ENCODE data around the gene MAFG.

MAFG gene

DNA sequence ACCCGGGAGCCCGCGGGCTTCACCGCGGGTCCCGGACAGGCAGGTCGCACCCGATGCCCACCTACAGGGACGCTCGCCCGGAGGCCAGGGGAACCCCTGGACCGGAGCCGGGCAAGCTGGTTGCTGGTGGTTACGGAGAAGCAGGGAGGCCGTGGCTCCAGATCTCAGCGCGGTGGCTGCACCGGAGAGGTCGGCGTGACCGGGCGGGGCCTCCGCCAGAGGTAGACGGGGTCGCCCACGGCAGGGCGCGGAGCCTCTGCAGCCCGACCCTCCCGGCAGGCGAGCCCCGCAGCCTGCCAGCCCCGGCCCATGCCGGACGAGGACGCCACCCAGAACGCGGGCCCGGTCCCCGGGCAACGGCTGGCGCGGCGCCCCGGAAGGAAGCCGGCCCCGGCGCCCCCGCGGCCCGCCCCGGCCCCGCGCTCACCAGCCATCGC, 16.7 kb downstream of the MAFG start:
- peaks cover 39% of the 10 kb centered on the region for H3K4me1 ChIP-seq
- H3K9ac ChIP-seq: peak overlapping the region; percentile 87
- peak overlapping the region; percentile 91 for H3K4me3 ChIP-seq
- peak overlapping the region; percentile 91 for H3K4me2 ChIP-seq
- H4K20me1 ChIP-seq: peaks cover 77% of the 10 kb centered on the region
- H3K9me3 ChIP-seq: no peaks in the 10 kb centered on the region
- peak overlapping the region; percentile 76 for H3K27ac ChIP-seq
- TF ChIP-seq Cebpa-rat (IDR thresholded peaks at IDR 0.05): no peak
- peaks cover 79% of the 10 kb centered on the region for H3K36me3 ChIP-seq
- H3K27me3 ChIP-seq: no peaks in the 10 kb centered on the region

DNA sequence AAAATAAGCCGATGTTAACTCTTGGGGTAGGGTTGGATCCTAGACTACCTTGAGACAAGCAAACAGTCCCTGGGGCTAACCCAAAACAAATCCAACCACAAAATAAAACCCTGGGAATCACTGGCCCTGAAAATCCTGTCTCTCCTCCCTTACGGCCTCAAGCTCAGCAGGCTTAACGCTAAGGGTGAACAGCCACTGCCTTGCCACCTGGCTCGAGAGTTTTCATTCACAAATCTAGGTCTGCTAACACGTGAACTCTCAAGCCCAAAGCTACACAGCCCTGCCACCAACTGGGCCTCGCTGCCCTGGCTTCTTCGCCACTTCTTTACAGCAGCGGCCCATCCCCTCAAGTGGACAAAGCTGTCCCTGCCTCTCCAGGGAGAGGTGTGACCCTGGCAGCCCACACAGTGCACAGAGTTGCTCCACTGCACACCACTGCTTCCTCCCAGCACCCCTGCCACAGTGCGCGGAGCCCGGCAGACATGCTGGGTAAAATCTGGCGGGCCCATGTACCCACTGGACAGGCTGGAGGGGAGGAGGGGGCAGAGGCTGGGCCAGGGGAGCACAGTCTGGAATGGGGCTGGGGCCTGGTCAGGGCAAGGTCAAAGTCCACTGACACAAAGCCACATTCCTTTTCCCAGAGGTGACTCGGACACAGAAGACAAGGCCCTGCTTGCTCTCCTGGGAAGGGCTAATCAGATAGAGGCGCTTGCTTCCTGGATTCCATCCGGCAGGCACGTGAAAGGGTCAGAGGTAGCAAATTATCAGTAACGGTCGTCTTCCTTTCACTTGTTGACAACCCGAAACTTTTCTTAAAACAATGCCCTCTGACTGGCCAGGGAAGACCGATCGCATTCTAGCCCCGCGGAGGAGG, 17.3 kb downstream of the MAFG start:
- Histone ChIP-seq H4K20me1 (peaks cover 77% of the 10 kb centered on the region), H3K4me3 (peak overlapping the region; percentile 91), H3K9ac (peak overlapping the region; percentile 87), H3K4me1 (peaks cover 45% of the 10 kb centered on the region), H3K4me2 (peak overlapping the region; percentile 91), H3K27ac (peak overlapping the region; percentile 76), H3K36me3 (peaks cover 79% of the 10 kb centered on the region), H3K27me3 (no peaks in the 10 kb centered on the region), H3K9me3 (no peaks in the 10 kb centered on the region)
- no peak for TF ChIP-seq Cebpa-rat (IDR thresholded peaks at IDR 0.05)

DNA sequence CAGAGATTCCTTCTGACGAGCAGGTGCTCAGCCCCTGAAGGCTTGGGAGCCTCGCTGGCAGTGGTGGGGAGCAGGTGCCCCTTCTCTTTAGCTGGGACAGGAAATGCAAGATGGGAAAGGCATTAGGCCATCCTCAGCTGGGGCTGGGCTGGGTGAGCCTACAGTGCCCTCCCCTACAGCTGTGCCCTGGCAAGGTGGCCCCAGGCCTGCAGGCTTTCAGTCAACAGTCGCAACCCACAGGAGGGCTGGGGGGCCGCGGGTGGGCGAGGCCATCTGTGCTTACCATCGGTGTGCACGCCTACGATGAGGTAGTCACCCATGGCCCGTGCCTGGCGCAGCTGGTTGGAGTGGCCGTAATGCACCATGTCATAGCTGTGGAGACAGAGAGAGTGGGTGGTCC, 18.3 kb downstream of the MAFG start:
- H3K27ac ChIP-seq: no peak overlapping the region
- peaks cover 78% of the 10 kb centered on the region for H3K36me3 ChIP-seq
- H3K9me3 ChIP-seq: no peaks in the 10 kb centered on the region
- H3K4me3 ChIP-seq: no peak overlapping the region
- peaks cover 77% of the 10 kb centered on the region for H4K20me1 ChIP-seq
- peak overlapping the region; percentile 91 for H3K4me2 ChIP-seq
- peaks cover 51% of the 10 kb centered on the region for H3K4me1 ChIP-seq
- peak overlapping the region; percentile 19; the same call in 1 of the 2 replicates for H3K9ac ChIP-seq
- TF ChIP-seq Cebpa-rat (IDR thresholded peaks at IDR 0.05): no peak
- peaks cover 2% of the 10 kb centered on the region; the same call in 1 of the 2 replicates for H3K27me3 ChIP-seq

DNA sequence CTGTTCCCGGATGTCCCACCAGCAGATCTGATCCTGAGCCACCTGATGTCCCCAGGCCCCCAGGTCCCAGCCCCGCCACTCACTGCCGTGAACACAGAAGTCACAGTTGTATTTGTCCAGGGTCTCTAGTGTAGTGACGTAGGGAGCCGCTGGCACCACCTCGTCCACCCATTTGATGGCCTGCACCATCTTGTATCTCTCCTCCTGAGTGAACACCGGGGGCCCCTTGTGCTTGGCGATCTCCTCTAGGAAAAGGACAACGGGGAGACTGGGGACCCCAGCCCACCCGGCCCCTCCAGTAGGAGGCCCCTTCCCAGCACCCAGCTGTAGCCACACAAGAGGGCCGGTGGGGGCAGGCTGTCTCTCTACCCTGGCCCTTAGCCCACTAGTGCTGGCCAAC, 18.7 kb downstream of the MAFG start:
- H3K36me3 ChIP-seq: peaks cover 78% of the 10 kb centered on the region
- H4K20me1 ChIP-seq: peaks cover 77% of the 10 kb centered on the region
- no peak overlapping the region for H3K4me2 ChIP-seq
- no peak overlapping the region for H3K4me3 ChIP-seq
- H3K9me3 ChIP-seq: no peaks in the 10 kb centered on the region
- no peak for TF ChIP-seq Cebpa-rat (IDR thresholded peaks at IDR 0.05)
- H3K9ac ChIP-seq: peak overlapping the region; percentile 19; the same call in 1 of the 2 replicates
- H3K27me3 ChIP-seq: peaks cover 7% of the 10 kb centered on the region
- H3K27ac ChIP-seq: no peak overlapping the region
- H3K4me1 ChIP-seq: peaks cover 54% of the 10 kb centered on the region

DNA sequence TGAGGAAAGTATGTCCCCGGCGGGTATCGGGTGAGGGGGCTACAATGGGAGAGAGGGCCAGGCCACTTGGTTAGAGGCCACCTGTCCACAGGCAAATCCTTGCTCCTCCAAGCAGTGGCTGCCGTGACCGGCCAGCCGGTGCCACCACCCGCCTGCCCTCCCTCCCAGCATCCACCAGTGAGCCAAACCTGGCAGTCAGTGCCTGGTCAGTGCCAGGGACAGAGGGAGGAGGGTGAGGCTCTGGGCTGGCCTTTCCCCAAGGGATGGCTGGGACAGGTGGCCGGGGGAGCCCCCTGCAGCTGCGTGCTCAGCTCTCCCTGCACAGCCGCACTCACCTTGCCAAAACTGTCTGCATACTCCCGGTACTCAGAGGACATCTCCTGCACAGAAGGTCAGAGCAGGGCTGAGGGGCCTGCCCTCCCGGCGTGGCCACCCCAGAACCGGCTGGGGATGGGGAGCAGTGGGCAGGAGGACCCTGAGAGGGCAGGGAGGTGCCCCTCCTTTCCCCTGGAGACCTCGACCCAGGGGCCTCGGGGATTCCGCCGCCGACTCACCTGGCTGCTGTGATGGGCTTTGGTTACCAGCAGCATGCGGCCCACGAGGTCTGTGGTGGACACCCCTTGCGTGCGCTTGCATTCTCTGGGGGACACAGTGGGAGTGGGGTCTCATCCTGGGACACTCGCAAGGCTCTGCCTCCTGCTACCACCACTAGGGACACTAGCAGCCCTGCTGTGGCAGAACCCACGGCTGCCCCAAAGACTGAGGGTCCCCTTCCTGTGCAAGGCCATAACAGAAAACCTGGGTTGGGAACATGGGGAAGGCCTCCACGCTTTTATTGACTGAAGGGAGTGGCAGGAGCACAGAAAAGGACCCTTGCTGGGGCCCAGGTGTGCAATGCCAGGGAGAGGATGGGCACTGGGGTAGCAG, 20.1 kb downstream of the MAFG start:
- Histone ChIP-seq H3K4me1 (peaks cover 68% of the 10 kb centered on the region), H3K9ac (peak overlapping the region; percentile 26; the same call in 1 of the 2 replicates), H3K4me2 (no peak overlapping the region; the same call in 1 of the 2 replicates), H3K27me3 (peaks cover 20% of the 10 kb centered on the region), H3K27ac (no peak overlapping the region), H3K9me3 (no peaks in the 10 kb centered on the region), H4K20me1 (peaks cover 77% of the 10 kb centered on the region), H3K36me3 (peaks cover 78% of the 10 kb centered on the region), H3K4me3 (no peak overlapping the region)
- no peak for TF ChIP-seq Cebpa-rat (IDR thresholded peaks at IDR 0.05)

DNA sequence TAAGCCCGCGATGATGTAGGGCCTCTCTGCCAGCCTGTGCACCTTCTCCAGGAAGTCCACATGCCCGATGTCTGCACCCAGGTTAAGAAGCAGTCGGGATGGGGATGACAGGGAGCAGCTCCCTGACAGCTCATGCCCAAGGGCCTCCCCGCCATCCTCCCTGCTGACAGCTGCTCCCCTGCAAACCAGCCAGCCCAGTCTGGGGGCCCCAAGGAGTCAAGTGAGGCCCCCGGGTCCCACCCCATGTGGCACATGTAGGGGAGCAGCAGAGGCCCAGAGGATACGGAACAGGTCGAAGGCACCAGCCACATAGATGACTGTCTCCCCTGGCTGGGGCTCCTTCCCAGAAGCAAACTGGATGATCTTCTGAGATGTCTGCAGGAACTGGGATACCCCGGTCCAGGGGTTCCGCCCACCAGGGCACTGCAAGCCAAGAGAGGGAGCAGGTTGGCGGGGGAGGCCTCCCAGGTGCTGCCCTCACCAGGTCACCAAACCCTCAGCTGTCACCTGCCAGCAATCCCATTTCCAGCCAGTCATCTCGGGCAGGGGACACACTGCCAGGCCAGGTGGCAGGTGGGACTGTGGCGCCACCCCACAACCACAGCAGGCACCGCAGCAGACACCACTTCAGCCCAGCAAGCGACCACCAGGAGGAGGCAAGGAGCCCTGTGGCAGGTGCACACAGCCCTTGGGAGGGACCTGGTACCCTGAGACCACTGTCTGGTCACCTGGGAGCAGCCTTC, 20.9 kb downstream of the MAFG start:
- Histone ChIP-seq H3K4me3 (no peak overlapping the region), H3K36me3 (peaks cover 70% of the 10 kb centered on the region), H3K4me2 (no peak overlapping the region), H3K9ac (no peak overlapping the region), H3K4me1 (peaks cover 69% of the 10 kb centered on the region), H4K20me1 (peaks cover 77% of the 10 kb centered on the region), H3K27me3 (peaks cover 28% of the 10 kb centered on the region), H3K27ac (no peak overlapping the region), H3K9me3 (no peaks in the 10 kb centered on the region)
- TF ChIP-seq Cebpa-rat (IDR thresholded peaks at IDR 0.05): no peak

DNA sequence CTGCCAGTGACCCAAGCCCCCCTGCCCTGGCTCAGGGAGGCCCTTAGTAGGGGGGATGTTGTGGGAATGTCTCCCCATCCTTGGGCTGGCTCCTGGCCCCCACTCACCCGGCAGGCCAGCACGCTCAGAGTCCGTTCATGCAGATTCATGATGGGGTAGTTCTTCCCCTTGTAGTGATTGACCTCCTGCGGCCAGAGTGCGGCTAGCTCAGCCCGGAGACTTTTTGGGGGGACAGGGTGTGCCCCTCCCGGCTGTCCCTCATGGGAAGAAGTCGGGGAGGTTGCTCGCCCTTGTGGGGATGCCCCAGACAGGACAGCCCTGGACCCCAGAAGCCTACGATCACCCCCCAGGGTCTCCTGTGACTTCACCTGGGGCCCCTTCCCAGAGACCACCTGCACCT, 21.5 kb downstream of the MAFG start:
- peaks cover 81% of the 10 kb centered on the region for H4K20me1 ChIP-seq
- no peak for TF ChIP-seq Cebpa-rat (IDR thresholded peaks at IDR 0.05)
- no peak overlapping the region; the same call in 1 of the 2 replicates for H3K4me2 ChIP-seq
- peaks cover 74% of the 10 kb centered on the region for H3K36me3 ChIP-seq
- H3K27ac ChIP-seq: no peak overlapping the region
- H3K9me3 ChIP-seq: no peaks in the 10 kb centered on the region
- no peak overlapping the region for H3K9ac ChIP-seq
- peaks cover 35% of the 10 kb centered on the region for H3K27me3 ChIP-seq
- H3K4me1 ChIP-seq: peaks cover 67% of the 10 kb centered on the region
- no peak overlapping the region for H3K4me3 ChIP-seq

DNA sequence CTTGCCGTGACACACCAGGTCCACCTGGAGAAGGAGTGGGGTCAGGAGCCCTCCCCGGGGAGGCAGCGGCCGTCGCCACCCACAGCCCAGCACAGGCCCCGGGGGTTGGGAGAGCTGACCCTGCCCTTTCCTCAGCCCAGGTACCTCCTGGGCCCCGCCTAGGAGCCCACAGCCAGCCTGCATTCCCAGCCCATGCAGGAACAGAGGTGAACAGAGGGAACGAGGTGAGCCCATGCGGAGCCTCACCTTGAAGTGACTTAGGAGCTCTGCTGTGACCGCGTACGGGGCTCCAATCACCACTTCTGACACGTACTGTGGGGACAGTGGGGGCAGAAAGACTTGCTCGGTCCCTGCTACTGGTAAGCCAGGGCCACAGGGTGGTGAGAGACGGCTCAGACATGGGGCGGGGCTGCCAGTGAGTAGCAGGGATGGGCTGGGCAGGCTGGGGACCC, 22.1 kb downstream of the MAFG start:
- H3K4me2 ChIP-seq: peak overlapping the region; percentile 76
- TF ChIP-seq Cebpa-rat (IDR thresholded peaks at IDR 0.05): no peak
- H3K4me1 ChIP-seq: peaks cover 64% of the 10 kb centered on the region
- peaks cover 81% of the 10 kb centered on the region for H4K20me1 ChIP-seq
- H3K4me3 ChIP-seq: no peak overlapping the region
- no peaks in the 10 kb centered on the region for H3K9me3 ChIP-seq
- H3K36me3 ChIP-seq: peaks cover 80% of the 10 kb centered on the region
- no peak overlapping the region for H3K27ac ChIP-seq
- H3K9ac ChIP-seq: no peak overlapping the region
- peaks cover 40% of the 10 kb centered on the region for H3K27me3 ChIP-seq
